Neural progenitor cell (in vitro differentiated cells): Measurements from ENCODE around the gene HHATL.

Experiments used
- CTCF ChIP-seq: fragments of 200-600 bp; sonication (generic); IDR thresholded peaks from 2 replicates; pipeline ENCODE4 v1.5.1; 2017; ENCODE audit warnings: antibody characterized with exemption, mild to moderate bottlenecking
- EZH2 ChIP-seq: fragments of 200-600 bp; sonication (generic); IDR thresholded peaks from 2 replicates; pipeline ENCODE4 v1.6.1; 2017; ENCODE audit warnings: antibody characterized with exemption, mild to moderate bottlenecking, moderate library complexity
- EZH2phosphoT487 ChIP-seq: fragments of 200-600 bp; sonication (generic); IDR thresholded peaks from 2 replicates; pipeline ENCODE4 v1.6.1; 2017; ENCODE audit warnings: antibody characterized with exemption

- no peak for TF ChIP-seq CTCF
- TF ChIP-seq EZH2phosphoT487: no peak
- no peak for TF ChIP-seq EZH2
Observed at GRCh38 chr3:42711491-42712343, 9.1 kb upstream of the HHATL start.
